Natural killer cell (primary cell): ENCODE data around the gene HUS1. TPM values are rescaled to one million over a fixed set of nuclear protein-coding genes. Genes with fewer than 3 reads are reported as not detected.

ENCODE experiments used
- ATAC-seq, 3 donors: fragments of 150-1000 bp in 2 of 3; fragments of 200-7000 bp in 1 of 3; cut with Tn5 transposase; 1 replicate in 1 of 3; 2 replicates in 2 of 3; pipeline ENCODE4 v1.10.0; 2021; ENCODE audit warnings: mild to moderate bottlenecking in 2 of 3, moderate library complexity in 2 of 3
- DNase-seq, 2 donors: peaks; one replicate each; pipeline versions ENCODE4 v3.0.0 to v3.0.0-alpha.2; 2013 to 2021; ENCODE audit warnings: mixed read lengths in 1 of 2
- H3K27ac ChIP-seq: one replicate; pipeline ENCODE4 v1.5.1; 2013; ENCODE audit warnings: mild to moderate bottlenecking, low read length
- H3K27me3 ChIP-seq: one replicate; pipeline ENCODE4 v1.6.1; 2013; ENCODE audit warnings: low read length; ENCODE audit not compliant: control insufficient read depth, insufficient read depth
- H3K36me3 ChIP-seq: one replicate; pipeline ENCODE4 v1.6.1; 2013; ENCODE audit warnings: low read length; ENCODE audit not compliant: control insufficient read depth, insufficient read depth
- H3K4me1 ChIP-seq: one replicate; pipeline ENCODE4 v1.6.1; 2013; ENCODE audit warnings: low read length; ENCODE audit not compliant: control insufficient read depth, insufficient read depth
- H3K4me3 ChIP-seq: one replicate; pipeline ENCODE4 v1.5.1; 2013; ENCODE audit warnings: low read length
- H3K9me3 ChIP-seq: one replicate; pipeline ENCODE4 v1.6.1; 2013; ENCODE audit warnings: low read length; ENCODE audit not compliant: control insufficient read depth, insufficient read depth
- H3K27ac Mint-ChIP-seq, 2 donors: one replicate each; pipeline ENCODE4 v1.8.0; 2022; ENCODE audit warnings: mild to moderate bottlenecking in 2 of 2, mixed read lengths in 2 of 2, moderate library complexity in 1 of 2
- H3K27me3 Mint-ChIP-seq, 2 donors: one replicate each; pipeline ENCODE4 v1.8.0; 2022; ENCODE audit warnings: low read depth in 2 of 2, mixed read lengths in 2 of 2
- H3K36me3 Mint-ChIP-seq: one replicate; pipeline ENCODE4 v1.8.0; 2022; ENCODE audit warnings: mixed read lengths
- H3K4me1 Mint-ChIP-seq, 2 donors: one replicate each; pipeline ENCODE4 v1.8.0; 2022; ENCODE audit warnings: mixed read lengths in 2 of 2
- H3K4me3 Mint-ChIP-seq: one replicate; pipeline ENCODE4 v1.8.0; 2022; ENCODE audit warnings: mild to moderate bottlenecking, moderate library complexity, mixed read lengths
- H3K9me3 Mint-ChIP-seq, 2 donors: one replicate each; pipeline ENCODE4 v1.8.0; 2022; ENCODE audit warnings: mixed read lengths in 2 of 2
- WGBS: methylation state at CpG from one replicate; pipeline ENCODE4 v1.1.7; 2013; ENCODE audit warnings: missing lambda C conversion rate; ENCODE audit not compliant: insufficient coverage; 5-methylcytosine and 5-hydroxymethylcytosine counted together
- intact Hi-C: fragments of 100-400 bp; cut with micrococcal nuclease; formaldehyde crosslinking; loops from one replicate; pipeline ENCODE4 v1.14.2; 2022
- total RNA-seq, 4 donors: library from RNA; stranded (reverse); fragments of 120-200 nt in 1 of 4; gene quantifications; one replicate each; pipeline versions ENCODE4 v1.2.3 to v1.2.4, GENCODE V29; 2013 to 2022
- TF ChIP-seq, protein P1 (sequence below): fragments of 200-600 bp; IDR thresholded peaks from one replicate; pipeline ENCODE4 v1.8.0; 2022; ENCODE audit warnings: antibody characterized with exemption

HUS1 gene
- total RNA-seq: 10 to 100 TPM; 55.6 to 75.0 (median 59.3) TPM
- total RNA-seq (2013): 39.1 TPM

DNA sequence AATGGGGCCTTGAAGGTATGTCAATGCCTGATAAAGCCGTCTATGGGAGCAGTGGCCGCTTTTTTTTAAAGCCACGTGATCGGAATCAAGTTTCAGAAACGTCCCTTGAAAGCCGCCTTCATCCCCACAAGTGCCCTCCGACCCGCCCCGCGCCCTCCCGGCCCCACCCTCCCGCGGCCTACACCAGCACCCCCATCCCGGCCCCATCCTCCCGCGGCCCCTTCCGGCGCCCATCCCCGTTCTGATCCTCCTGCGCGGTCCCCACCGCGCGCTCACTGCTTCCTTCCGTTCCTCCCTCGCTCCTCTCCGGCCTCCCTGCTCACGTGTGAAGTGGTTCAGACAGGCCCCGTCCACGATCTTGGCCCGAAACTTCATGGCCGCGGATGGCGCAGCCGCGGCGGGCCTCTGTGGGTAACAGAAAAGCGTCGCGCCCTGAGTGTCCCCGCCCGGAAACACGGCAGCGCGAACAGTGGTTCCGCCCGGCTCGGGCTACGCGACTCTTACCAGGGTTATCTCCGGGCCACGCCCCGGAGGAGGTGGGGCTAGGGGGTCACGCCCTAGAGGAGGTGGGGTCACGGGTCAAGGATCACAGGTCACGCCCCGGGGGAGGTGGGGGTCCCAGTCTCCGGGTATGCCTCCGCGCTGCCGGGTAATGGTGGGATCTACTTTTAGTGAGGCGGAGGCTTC lies at the start of gene HUS1:
TSS of gene HUS1 (minus strand) at position 471 of the 687 bp plus-strand sequence. CDS start at position 375, 96 bp downstream.
- Histone ChIP-seq H3K4me3 (peak within 1 kb of the TSS; percentile 58), H3K36me3 (peaks cover 32% of the 10 kb centered on the region), H3K4me1 (peaks cover 6% of the 10 kb centered on the region), H3K27ac (peak within 1 kb of the TSS; percentile 85), H3K27me3 (no peaks in the 10 kb centered on the region), H3K9me3 (no peaks in the 10 kb centered on the region)
- Mint-ChIP-seq H3K36me3 (peaks cover 7% of the 10 kb centered on the region), H3K27ac (peak within 1 kb of the TSS; percentile 95 to 97), H3K4me3 (peak within 1 kb of the TSS; percentile 98), H3K4me1 (peaks cover 32 to 33% of the 10 kb centered on the region in 2 donors), H3K9me3 (no peaks in the 10 kb centered on the region), H3K27me3 (no peaks in the 10 kb centered on the region)
- WGBS: under 1% methylated on average over 59 of the region's 62 CpGs
- intact Hi-C loops: loop anchor here (5.0 kb wide), 1 partner anchor 108 kb away; the partner anchor contains the start of gene UPP1
- ATAC-seq (peak; percentile 96 to 100 (median 97)), DNase-seq (peak; percentile 85 to 95)
- TF ChIP-seq, protein P1, sequence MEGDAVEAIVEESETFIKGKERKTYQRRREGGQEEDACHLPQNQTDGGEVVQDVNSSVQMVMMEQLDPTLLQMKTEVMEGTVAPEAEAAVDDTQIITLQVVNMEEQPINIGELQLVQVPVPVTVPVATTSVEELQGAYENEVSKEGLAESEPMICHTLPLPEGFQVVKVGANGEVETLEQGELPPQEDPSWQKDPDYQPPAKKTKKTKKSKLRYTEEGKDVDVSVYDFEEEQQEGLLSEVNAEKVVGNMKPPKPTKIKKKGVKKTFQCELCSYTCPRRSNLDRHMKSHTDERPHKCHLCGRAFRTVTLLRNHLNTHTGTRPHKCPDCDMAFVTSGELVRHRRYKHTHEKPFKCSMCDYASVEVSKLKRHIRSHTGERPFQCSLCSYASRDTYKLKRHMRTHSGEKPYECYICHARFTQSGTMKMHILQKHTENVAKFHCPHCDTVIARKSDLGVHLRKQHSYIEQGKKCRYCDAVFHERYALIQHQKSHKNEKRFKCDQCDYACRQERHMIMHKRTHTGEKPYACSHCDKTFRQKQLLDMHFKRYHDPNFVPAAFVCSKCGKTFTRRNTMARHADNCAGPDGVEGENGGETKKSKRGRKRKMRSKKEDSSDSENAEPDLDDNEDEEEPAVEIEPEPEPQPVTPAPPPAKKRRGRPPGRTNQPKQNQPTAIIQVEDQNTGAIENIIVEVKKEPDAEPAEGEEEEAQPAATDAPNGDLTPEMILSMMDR: no peak

DNA sequence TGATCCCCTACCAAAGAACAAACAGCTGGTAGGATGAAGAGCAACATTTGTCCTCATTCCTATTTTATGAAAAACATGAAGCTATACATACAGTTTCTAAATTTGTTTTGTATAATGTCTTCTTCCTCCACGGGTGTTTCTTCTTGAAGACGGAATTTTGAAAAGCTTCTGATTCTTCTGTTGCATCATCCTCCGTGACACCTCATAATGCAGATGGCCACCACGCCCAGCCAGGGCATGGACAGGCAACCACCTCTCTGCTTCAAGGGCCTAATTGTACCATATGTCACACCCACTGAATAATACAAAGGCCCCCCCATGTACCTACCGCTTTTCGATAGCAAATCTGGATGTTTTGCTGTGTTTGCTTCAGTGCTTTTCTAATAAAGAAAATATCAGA lies 49.5 kb upstream of the HUS1 start, which contains the start of gene SUN3:
TSS of gene SUN3 (minus strand) at position 170 of the 400 bp plus-strand sequence. CDS start at position 1, 169 bp downstream.
- Histone ChIP-seq H3K27me3 (peaks cover 5% of the 10 kb centered on the region), H3K27ac (no peak within 1 kb of the TSS), H3K9me3 (no peaks in the 10 kb centered on the region), H3K36me3 (no peaks in the 10 kb centered on the region), H3K4me1 (no peaks in the 10 kb centered on the region), H3K4me3 (no peak within 1 kb of the TSS)
- no peak for ATAC-seq
- H3K27ac Mint-ChIP-seq: no peak within 1 kb of the TSS
- peaks cover 0 to 2% of the 10 kb centered on the region in 2 donors for H3K9me3 Mint-ChIP-seq
- no peaks in the 10 kb centered on the region for H3K4me1 Mint-ChIP-seq
- peaks cover 27 to 54% of the 10 kb centered on the region in 2 donors for H3K27me3 Mint-ChIP-seq
- 91% methylated on average over 4 of the region's 6 CpGs for WGBS
- intact Hi-C loops: no loop called here
- DNase-seq: no peak
- TF ChIP-seq, protein P1: no peak
- no peaks in the 10 kb centered on the region for H3K36me3 Mint-ChIP-seq
- H3K4me3 Mint-ChIP-seq: no peak within 1 kb of the TSS

DNA sequence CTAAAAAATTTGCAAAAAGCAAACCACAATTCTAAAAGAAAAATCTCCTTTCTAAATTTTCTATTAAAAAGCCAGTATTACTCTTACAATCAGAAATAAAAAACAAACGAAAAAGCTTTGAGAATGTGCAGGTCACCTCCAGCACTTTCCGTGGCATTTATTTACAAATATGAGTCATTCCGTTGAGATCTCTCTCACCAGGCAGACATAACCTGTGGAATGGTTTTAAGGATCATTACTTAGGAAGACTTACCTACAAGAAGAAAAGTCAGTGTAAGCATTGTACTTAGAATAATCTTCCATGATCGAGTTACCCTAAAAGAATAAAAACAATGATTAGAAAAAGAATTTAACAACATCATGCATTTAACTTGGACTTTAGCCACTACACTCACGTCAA lies 46.2 kb upstream of the HUS1 start:
- no peaks in the 10 kb centered on the region for H3K9me3 ChIP-seq
- Mint-ChIP-seq H3K36me3 (no peaks in the 10 kb centered on the region), H3K9me3 (peaks cover 4 to 6% of the 10 kb centered on the region in 2 donors), H3K27me3 (peaks cover 18 to 51% of the 10 kb centered on the region in 2 donors), H3K4me3 (no peak overlapping the region), H3K4me1 (no peaks in the 10 kb centered on the region), H3K27ac (no peak overlapping the region)
- DNase-seq (no peak), ATAC-seq (no peak)
- no peak overlapping the region for H3K27ac ChIP-seq
- TF ChIP-seq, protein P1: no peak
- intact Hi-C loops: no loop called here
- WGBS: 67% methylated on average over 1 of the region's 5 CpGs
- no peaks in the 10 kb centered on the region for H3K4me1 ChIP-seq
- no peak overlapping the region for H3K4me3 ChIP-seq
- peaks cover 7% of the 10 kb centered on the region for H3K27me3 ChIP-seq
- no peaks in the 10 kb centered on the region for H3K36me3 ChIP-seq
